ENCODE results near the gene TRIM62.

DNA sequence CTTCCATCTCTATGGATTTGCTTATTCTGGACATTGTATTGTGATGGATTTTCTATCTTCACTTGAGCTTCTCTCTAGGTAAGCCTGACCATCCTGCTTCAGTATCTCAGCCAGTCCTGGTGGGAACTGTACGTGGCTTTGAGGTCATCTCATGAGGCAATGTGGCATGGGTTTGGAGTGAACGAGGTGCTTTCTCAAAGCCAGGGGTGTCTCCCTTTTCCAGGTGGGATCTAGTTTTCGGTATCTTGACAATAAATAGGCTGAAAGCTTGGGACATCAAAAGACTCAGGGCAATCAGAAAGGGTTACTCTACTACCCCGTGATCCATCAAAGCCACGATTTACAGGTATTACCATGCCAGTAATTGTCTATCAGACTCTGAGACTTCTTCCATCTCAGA, 60.1 kb downstream of the TRIM62 start:
- TF ChIP-seq TAF1 (IDR thresholded peaks at IDR 0.05; ENCODE audit: borderline replicate concordance, low read depth, low read length) (no peak), POLR2A (IDR thresholded peaks at IDR 0.05; ENCODE audit: low read depth, low read length) (no peak), POLR2AphosphoS5 (IDR thresholded peaks at IDR 0.05; ENCODE audit: low read depth, low read length) (no peak)
